GM12865 (cell line): Measurements from ENCODE around the gene IL18R1.

ENCODE experiments used
- DNase-seq: peaks from one replicate; pipeline ENCODE4 v3.0.0; 2010; ENCODE audit warnings: low read depth
- H3K4me3 ChIP-seq: 2 replicates; pipeline ENCODE4 v1.5.1; 2011; ENCODE audit warnings: mild to moderate bottlenecking, low read depth, low read length, control low read depth
- TF ChIP-seq, protein P1 (sequence below): IDR thresholded peaks from 2 replicates; pipeline ENCODE4 v1.5.1; 2011; ENCODE audit warnings: low read length, control low read depth, low read depth, inconsistent platforms; ENCODE audit not compliant: insufficient read depth; ENCODE audit errors: missing control alignments

Gene IL18R1

DNA sequence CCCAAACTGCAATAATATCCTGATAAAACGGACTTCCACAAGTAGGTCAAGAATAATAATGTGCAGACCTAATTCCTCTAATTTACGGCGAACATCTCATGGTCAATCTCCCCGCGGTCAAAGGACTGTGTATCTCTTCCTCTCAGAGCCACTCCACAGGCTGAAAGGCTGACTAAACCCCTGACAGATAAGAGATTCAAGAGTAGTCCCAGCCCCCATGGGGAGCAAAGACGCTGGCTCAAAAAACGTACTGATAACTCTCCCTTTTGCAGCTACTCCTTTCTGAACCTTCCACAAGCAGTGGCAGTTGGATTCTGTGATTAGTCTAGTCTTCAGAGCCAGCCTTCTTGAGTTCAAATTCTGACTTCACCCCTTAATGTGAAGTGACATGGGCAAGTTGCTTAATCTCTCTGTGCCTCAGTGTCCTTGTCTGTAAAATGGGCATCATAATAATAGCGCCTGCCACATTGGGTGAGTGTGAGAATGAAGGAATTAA is 19.7 kb upstream of the IL18R1 start:
- H3K4me3 ChIP-seq = no peak overlapping the region
- TF ChIP-seq, protein P1, sequence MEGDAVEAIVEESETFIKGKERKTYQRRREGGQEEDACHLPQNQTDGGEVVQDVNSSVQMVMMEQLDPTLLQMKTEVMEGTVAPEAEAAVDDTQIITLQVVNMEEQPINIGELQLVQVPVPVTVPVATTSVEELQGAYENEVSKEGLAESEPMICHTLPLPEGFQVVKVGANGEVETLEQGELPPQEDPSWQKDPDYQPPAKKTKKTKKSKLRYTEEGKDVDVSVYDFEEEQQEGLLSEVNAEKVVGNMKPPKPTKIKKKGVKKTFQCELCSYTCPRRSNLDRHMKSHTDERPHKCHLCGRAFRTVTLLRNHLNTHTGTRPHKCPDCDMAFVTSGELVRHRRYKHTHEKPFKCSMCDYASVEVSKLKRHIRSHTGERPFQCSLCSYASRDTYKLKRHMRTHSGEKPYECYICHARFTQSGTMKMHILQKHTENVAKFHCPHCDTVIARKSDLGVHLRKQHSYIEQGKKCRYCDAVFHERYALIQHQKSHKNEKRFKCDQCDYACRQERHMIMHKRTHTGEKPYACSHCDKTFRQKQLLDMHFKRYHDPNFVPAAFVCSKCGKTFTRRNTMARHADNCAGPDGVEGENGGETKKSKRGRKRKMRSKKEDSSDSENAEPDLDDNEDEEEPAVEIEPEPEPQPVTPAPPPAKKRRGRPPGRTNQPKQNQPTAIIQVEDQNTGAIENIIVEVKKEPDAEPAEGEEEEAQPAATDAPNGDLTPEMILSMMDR = no peak
- no peak for DNase-seq

DNA sequence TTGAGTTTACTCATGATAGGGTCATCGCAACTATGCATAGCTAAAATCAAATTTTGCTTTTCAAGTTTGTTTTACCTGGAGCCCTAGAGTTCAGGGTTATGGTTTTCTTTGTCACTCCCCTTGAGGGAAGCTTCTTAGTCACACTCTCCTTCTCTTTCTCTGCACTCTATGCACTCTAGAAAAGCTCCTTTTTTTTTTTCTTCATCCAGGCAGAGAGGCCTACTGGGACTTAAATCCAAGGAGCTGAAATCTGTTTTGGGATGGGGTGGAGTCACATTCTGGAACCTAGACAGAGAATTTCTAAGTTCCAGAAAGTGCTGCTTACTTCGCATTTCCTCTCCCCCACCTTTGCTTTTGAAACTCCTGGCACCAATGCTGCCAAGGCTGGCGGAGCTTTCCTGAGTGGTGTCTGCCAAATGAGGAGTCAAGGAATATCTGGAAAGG is 19.1 kb upstream of the IL18R1 start:
- TF ChIP-seq, protein P1 = no peak
- H3K4me3 ChIP-seq = no peak overlapping the region
- DNase-seq = no peak

DNA sequence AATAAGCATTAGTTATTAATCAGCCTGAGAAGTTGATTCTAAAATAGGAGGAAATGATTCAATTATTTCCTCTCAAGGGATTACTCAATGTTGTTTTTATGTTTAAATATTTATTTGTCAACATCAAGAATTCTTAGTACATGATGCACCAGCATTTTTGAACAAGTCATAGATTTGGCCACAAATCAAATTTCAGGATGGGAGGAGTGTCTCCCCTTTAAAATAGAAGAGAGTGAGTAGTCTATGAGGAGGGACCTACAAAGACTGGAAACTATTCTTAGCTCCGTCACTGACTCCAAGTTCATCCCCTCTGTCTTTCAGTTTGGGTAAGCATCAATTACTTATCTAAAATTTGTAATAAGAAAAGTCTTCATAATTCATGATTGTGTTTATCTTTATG is 18.6 kb upstream of the IL18R1 start:
- no peak overlapping the region for H3K4me3 ChIP-seq
- TF ChIP-seq, protein P1 = no peak
- DNase-seq = no peak

DNA sequence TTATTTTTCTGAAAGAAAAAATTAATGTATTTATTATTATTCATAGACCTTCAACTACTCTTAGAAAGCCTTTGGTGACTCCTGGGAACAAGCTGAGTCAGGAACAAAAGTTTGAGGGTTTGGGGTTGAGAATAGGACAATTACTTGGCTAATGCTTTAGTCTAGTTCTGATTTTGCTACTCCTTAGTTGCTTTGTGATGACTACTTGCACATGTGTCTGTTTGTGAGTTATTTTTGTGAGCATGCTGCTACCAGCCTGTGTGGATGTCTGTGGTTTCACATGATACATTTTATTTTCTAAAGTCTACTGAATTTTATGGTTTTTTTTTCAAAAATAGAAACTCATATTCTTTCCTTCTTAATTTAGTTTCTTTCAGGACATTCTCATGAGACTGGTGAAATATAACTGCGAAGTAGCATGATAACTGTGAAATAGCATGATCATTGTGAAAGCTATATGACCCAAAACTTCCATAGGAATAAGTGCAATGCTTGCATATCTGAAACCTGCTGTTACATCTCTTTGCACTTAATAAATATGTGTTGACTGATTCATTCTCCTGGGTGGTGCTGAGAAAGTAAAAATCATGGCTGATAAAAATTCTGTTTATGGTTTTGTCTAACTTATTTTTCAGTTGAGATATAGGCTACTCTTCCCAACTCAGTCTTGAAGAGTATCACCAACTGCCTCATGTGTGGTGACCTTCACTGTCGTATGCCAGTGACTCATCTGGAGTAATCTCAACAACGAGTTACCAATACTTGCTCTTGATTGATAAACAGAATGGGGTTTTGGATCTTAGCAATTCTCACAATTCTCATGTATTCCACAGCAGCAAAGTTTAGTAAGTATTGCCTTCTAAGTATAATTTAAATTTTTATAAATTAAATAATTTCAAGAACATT is 17.9 kb upstream of the IL18R1 start:
- no peak for DNase-seq
- H3K4me3 ChIP-seq = no peak overlapping the region
- TF ChIP-seq, protein P1 = no peak

DNA sequence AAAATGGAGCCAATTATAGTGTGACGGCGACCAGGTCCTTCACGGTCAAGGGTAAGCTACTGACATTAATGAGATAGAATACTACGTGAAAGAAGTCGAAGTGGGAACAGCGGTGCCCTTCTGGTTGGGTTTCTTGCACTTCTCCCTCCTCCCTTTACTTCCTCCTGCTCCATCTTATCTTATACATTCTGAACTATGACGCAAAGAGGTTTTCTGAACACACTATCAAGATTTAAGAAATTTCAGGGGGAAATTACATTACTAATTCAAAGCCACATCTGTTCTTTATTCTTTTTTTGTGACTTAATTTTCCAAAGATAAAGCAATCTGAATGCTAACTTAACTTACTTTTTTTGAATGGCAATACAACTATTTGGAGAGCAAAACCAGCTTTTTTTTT is 14.8 kb upstream of the IL18R1 start:
- TF ChIP-seq, protein P1 = no peak
- H3K4me3 ChIP-seq = no peak overlapping the region
- no peak for DNase-seq

DNA sequence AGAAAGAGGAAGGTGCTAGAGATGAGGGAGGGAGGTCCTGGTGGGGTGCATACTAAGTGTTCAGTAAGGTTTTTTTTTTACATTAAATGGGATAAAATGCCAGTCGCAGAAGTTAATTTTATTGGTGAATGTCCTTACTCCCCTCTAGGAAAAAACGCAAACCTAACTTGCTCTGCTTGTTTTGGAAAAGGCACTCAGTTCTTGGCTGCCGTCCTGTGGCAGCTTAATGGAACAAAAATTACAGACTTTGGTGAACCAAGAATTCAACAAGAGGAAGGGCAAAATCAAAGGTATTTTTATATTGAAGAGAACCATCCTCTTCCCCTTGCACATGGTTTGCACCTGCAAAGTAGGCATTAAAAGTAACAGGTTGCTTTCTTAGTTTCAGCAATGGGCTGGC is 12.7 kb upstream of the IL18R1 start:
- TF ChIP-seq, protein P1 = no peak
- DNase-seq = no peak
- no peak overlapping the region for H3K4me3 ChIP-seq
